GM12872 (cell line): ENCODE measurements around the gene SRRM1.
A peak's percentile ranks its signal among the peaks of the same experiment; 100 is the strongest.

Experiments used
- CTCF ChIP-seq: IDR thresholded peaks from 3 replicates; pipeline ENCODE4 v1.5.1; 2011; ENCODE audit warnings: low read depth, mild to moderate bottlenecking, low read length, moderate library complexity; ENCODE audit not compliant: insufficient read depth

SRRM1 gene

GRCh38 chr1:24688621-24689195 lies 45.6 kb downstream of the SRRM1 start:
- peak; percentile 92 for TF ChIP-seq CTCF

- TF ChIP-seq CTCF: no peak
Measured at GRCh38 chr1:24691051-24691450, 47.9 kb downstream of the SRRM1 start.

- TF ChIP-seq CTCF: no peak
Measured at GRCh38 chr1:24692351-24692980, 49.4 kb downstream of the SRRM1 start.

- no peak for TF ChIP-seq CTCF
Measured at GRCh38 chr1:24693827-24694379, 50.8 kb downstream of the SRRM1 start.

GRCh38 chr1:24694380-24694843 lies 51.3 kb downstream of the SRRM1 start:
- no peak for TF ChIP-seq CTCF

GRCh38 chr1:24695202-24695974 lies 52.3 kb downstream of the SRRM1 start:
- TF ChIP-seq CTCF: no peak

- TF ChIP-seq CTCF: no peak
Measured at GRCh38 chr1:24696041-24696755, 53.1 kb downstream of the SRRM1 start.
